ENCODE measurements around the gene NTM. TPM values are rescaled to one million over a fixed set of nuclear protein-coding genes. Genes with fewer than 3 reads are reported as not detected.

Gene NTM
- total RNA-seq, 2 donors from 2014 or later = 1.7 to 3.6 TPM

GRCh38 chr11:132288036-132288435 is 917.6 kb downstream of the NTM start:
- peaks cover 59% of the 10 kb centered on the region for H3K27me3 Mint-ChIP-seq (ENCODE audit: insufficient read depth)
- DNase-seq = no peak
- Histone ChIP-seq H3K9me3 (ENCODE audit: control insufficient read depth, low read length) (no peaks in the 10 kb centered on the region), H3K27me3 (ENCODE audit: control insufficient read depth, insufficient read depth, low read length, poor library complexity, severe bottlenecking) (peaks cover 90% of the 10 kb centered on the region), H3K4me1 (ENCODE audit: control insufficient read depth, insufficient read depth, low read length) (no peaks in the 10 kb centered on the region), H3K36me3 (ENCODE audit: control insufficient read depth, insufficient read depth, low read length) (no peaks in the 10 kb centered on the region), H3K9ac (ENCODE audit: extremely low read depth, low read length, poor library complexity, severe bottlenecking) (no peak overlapping the region), H3K4me3 (ENCODE audit: low read length) (no peak overlapping the region), H3K27ac (ENCODE audit: low read depth, low read length) (no peak overlapping the region)
- H3K36me3 Mint-ChIP-seq (ENCODE audit: low read depth) = no peaks in the 10 kb centered on the region
- WGBS, 2 experiments (ENCODE audit: insufficient coverage in 1 of 2, insufficient read length in 1 of 2) = 84 to 100% methylated on average over 1 to 3 of the region's 3 CpGs
- H3K27ac Mint-ChIP-seq = no peak overlapping the region
- no peak overlapping the region for H3K4me3 Mint-ChIP-seq
- no peaks in the 10 kb centered on the region for H3K9me3 Mint-ChIP-seq
- TF ChIP-seq CTCF (conservative IDR thresholded peaks at IDR 0.05) = no peak
- H3K4me1 Mint-ChIP-seq = no peaks in the 10 kb centered on the region

GRCh38 chr11:132289590-132290256 is 919.3 kb downstream of the NTM start:
- Histone ChIP-seq H3K9ac (ENCODE audit: extremely low read depth, low read length, poor library complexity, severe bottlenecking) (no peak overlapping the region), H3K36me3 (ENCODE audit: control insufficient read depth, insufficient read depth, low read length) (no peaks in the 10 kb centered on the region), H3K27ac (ENCODE audit: low read depth, low read length) (no peak overlapping the region), H3K4me1 (ENCODE audit: control insufficient read depth, insufficient read depth, low read length) (no peaks in the 10 kb centered on the region), H3K9me3 (ENCODE audit: control insufficient read depth, low read length) (no peaks in the 10 kb centered on the region), H3K27me3 (ENCODE audit: control insufficient read depth, insufficient read depth, low read length, poor library complexity, severe bottlenecking) (peaks cover 94% of the 10 kb centered on the region), H3K4me3 (ENCODE audit: low read length) (no peak overlapping the region)
- no peak overlapping the region for H3K27ac Mint-ChIP-seq
- no peaks in the 10 kb centered on the region for H3K36me3 Mint-ChIP-seq (ENCODE audit: low read depth)
- no peaks in the 10 kb centered on the region for H3K9me3 Mint-ChIP-seq
- 94% methylated on average over 4 of the region's 6 CpGs; no CpG with 5 or more reads in 1 of the 2 experiments for WGBS, 2 experiments (ENCODE audit: insufficient coverage in 1 of 2, insufficient read length in 1 of 2)
- H3K4me1 Mint-ChIP-seq = no peaks in the 10 kb centered on the region
- H3K4me3 Mint-ChIP-seq = no peak overlapping the region
- DNase-seq = no peak
- no peak for TF ChIP-seq CTCF (conservative IDR thresholded peaks at IDR 0.05)
- H3K27me3 Mint-ChIP-seq (ENCODE audit: insufficient read depth) = peaks cover 70% of the 10 kb centered on the region

- Histone ChIP-seq H3K27me3 (ENCODE audit: control insufficient read depth, insufficient read depth, low read length, poor library complexity, severe bottlenecking) (peaks cover 92% of the 10 kb centered on the region), H3K27ac (ENCODE audit: low read depth, low read length) (no peak overlapping the region), H3K36me3 (ENCODE audit: control insufficient read depth, insufficient read depth, low read length) (no peaks in the 10 kb centered on the region), H3K4me1 (ENCODE audit: control insufficient read depth, insufficient read depth, low read length) (no peaks in the 10 kb centered on the region), H3K9me3 (ENCODE audit: control insufficient read depth, low read length) (no peaks in the 10 kb centered on the region), H3K4me3 (ENCODE audit: low read length) (no peak overlapping the region), H3K9ac (ENCODE audit: extremely low read depth, low read length, poor library complexity, severe bottlenecking) (no peak overlapping the region)
- peaks cover 11% of the 10 kb centered on the region for H3K4me1 Mint-ChIP-seq
- DNase-seq = no peak
- TF ChIP-seq CTCF (conservative IDR thresholded peaks at IDR 0.05) = no peak
- H3K4me3 Mint-ChIP-seq = no peak overlapping the region
- peaks cover 82% of the 10 kb centered on the region for H3K27me3 Mint-ChIP-seq (ENCODE audit: insufficient read depth)
- no peak overlapping the region for H3K27ac Mint-ChIP-seq
- H3K36me3 Mint-ChIP-seq (ENCODE audit: low read depth) = no peaks in the 10 kb centered on the region
- H3K9me3 Mint-ChIP-seq = no peaks in the 10 kb centered on the region
- WGBS, 2 experiments (ENCODE audit: insufficient coverage in 1 of 2, insufficient read length in 1 of 2) = 80 to 88% methylated on average over 2 to 4 of the region's 4 CpGs
Observed at GRCh38 chr11:132293586-132293985, 923.2 kb downstream of the NTM start.
